ENCODE results near the gene C10orf90.

The C10orf90 gene

GRCh38 chr10:126673565-126673964 lies 3.1 kb upstream of the C10orf90 start:
- DNase-seq (ENCODE audit: low read depth), result no peak

GRCh38 chr10:126671402-126671975 lies 996 bp upstream of the C10orf90 start:
- no peak for DNase-seq (ENCODE audit: low read depth)

- no peak for DNase-seq (ENCODE audit: low read depth)
Observed at GRCh38 chr10:126670895-126671261, 385 bp upstream of the C10orf90 start.

- DNase-seq (ENCODE audit: low read depth), result no peak
Observed at GRCh38 chr10:126669168-126669567, 1.3 kb downstream of the C10orf90 start.

- DNase-seq (ENCODE audit: low read depth), result no peak
Observed at GRCh38 chr10:126668505-126668904, 2.0 kb downstream of the C10orf90 start.

- DNase-seq (ENCODE audit: low read depth), result no peak
Observed at GRCh38 chr10:126667568-126667967, 2.9 kb downstream of the C10orf90 start.

- no peak for DNase-seq (ENCODE audit: low read depth)
Observed at GRCh38 chr10:126665207-126665606, 5.3 kb downstream of the C10orf90 start.

GRCh38 chr10:126663880-126664279 lies 6.6 kb downstream of the C10orf90 start:
- no peak for DNase-seq (ENCODE audit: low read depth)

- no peak for DNase-seq (ENCODE audit: low read depth)
Observed at GRCh38 chr10:126663328-126663727, 7.2 kb downstream of the C10orf90 start.

GRCh38 chr10:126661841-126662515 lies 8.5 kb downstream of the C10orf90 start:
- no peak for DNase-seq (ENCODE audit: low read depth)

- no peak for DNase-seq (ENCODE audit: low read depth)
Observed at GRCh38 chr10:126661356-126661755, 9.1 kb downstream of the C10orf90 start.

- no peak for DNase-seq (ENCODE audit: low read depth)
Observed at GRCh38 chr10:126659750-126660149, 10.7 kb downstream of the C10orf90 start.

- no peak for DNase-seq (ENCODE audit: low read depth)
Observed at GRCh38 chr10:126658928-126659327, 11.6 kb downstream of the C10orf90 start.

- no peak for DNase-seq (ENCODE audit: low read depth)
Observed at GRCh38 chr10:126654579-126654978, 15.9 kb downstream of the C10orf90 start.

GRCh38 chr10:126651467-126651866 lies 19.0 kb downstream of the C10orf90 start:
- DNase-seq (ENCODE audit: low read depth), result no peak

- no peak for DNase-seq (ENCODE audit: low read depth)
Observed at GRCh38 chr10:126650161-126650560, 20.3 kb downstream of the C10orf90 start.

- DNase-seq (ENCODE audit: low read depth), result no peak
Observed at GRCh38 chr10:126647116-126647515, 23.4 kb downstream of the C10orf90 start.

- DNase-seq (ENCODE audit: low read depth), result no peak
Observed at GRCh38 chr10:126646110-126646509, 24.4 kb downstream of the C10orf90 start.

GRCh38 chr10:126640401-126640800 lies 30.1 kb downstream of the C10orf90 start:
- no peak for DNase-seq (ENCODE audit: low read depth)

- DNase-seq (ENCODE audit: low read depth), result no peak
Observed at GRCh38 chr10:126639084-126639483, 31.4 kb downstream of the C10orf90 start.

GRCh38 chr10:126638542-126638941 lies 32.0 kb downstream of the C10orf90 start:
- no peak for DNase-seq (ENCODE audit: low read depth)

GRCh38 chr10:126637501-126637900 lies 33.0 kb downstream of the C10orf90 start:
- no peak for DNase-seq (ENCODE audit: low read depth)

GRCh38 chr10:126634911-126635310 lies 35.6 kb downstream of the C10orf90 start:
- DNase-seq (ENCODE audit: low read depth), result no peak

- DNase-seq (ENCODE audit: low read depth), result no peak
Observed at GRCh38 chr10:126634347-126634746, 36.1 kb downstream of the C10orf90 start.

All from activated T-cell treated with anti-CD3 and anti-CD28 coated beads for 1 hour (primary cell).